ENCODE results near the gene SLC12A4. TPM values are rescaled to one million over a fixed set of nuclear protein-coding genes. Genes with fewer than 3 reads are reported as not detected.
A peak's percentile ranks its signal among the peaks of the same experiment; 100 is the strongest.
"Not testable (repeated sequence)": the region's sequence is repeated elsewhere in the genome, so short reads cannot be mapped to it uniquely, and the experiment has no call there.

The SLC12A4 gene
- total RNA-seq (10 to 100 TPM; 15.1 to 17.7 TPM), total RNA-seq (6.4 to 47.6 (median 28.4) reads per million in 172 experiments)
- polyA plus RNA-seq (2013, experiment 1 of 2), result 9.1 TPM
- polyA plus RNA-seq (2013, experiment 2 of 2), result 15.6 TPM

DNA sequence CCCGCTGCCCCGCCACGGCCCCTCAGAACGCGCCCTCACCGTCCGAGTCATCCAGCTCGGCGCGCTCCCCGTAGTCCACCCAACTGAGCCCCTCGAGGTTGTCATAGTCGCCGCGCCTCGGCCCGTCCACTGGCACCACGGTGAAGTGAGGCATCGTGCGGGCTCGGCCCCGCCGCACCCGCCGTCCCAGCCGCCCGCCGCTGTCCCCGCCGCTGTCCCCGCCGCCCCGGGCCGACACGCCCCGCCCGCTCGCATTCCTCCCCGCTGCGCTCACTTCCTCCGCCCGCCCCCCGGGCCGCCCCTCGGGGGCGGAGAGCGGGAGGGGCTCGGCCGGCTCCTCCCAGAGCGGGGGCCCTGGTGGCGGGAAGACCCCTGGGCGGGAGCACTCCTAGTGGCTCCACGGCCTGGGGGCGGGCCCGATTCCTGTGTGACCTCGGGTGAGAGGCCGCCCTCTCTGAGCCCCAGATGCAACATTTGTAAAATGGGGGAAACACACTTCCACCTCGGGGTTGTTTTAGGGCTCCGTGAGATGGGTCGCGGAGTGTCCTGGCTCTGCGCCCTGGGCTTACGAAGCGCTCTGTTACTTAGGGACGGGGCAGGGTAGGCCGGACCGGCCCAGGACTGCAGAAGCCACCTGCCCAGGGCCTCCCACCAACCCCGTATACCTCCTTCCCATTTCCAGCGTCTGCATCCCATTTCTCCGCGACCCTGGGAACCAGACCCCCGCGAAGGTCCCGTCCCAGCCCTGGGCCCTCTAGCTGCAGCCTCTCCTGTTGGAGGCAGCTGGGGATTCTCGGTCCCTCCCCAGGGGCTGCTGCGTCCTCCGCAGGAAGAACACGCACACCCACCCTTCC, at the start of gene SLC12A4:
Gene SLC12A4 (minus strand): TSS at position 238 of the 854 bp plus-strand sequence. CDS start 84 bp downstream, at position 154.
- Histone ChIP-seq H3K4me1 (ENCODE audit: insufficient read depth, low read length) (peaks cover 25% of the 10 kb centered on the region), H3K27me3 (ENCODE audit: control insufficient read depth in 1 of 2, insufficient read depth in 2 of 2, low read length in 2 of 2) (no peaks in the 10 kb centered on the region), H3K9me3 (ENCODE audit: control insufficient read depth in 1 of 2, insufficient read depth in 1 of 2, low read length in 2 of 2) (no peaks in the 10 kb centered on the region), H3K4me3 (ENCODE audit: low read length) (peak within 1 kb of the TSS; percentile 66), H3K27ac (ENCODE audit: low read depth in 1 of 2, low read length in 2 of 2) (peak within 1 kb of the TSS in 1 of 2 donors; percentile 59), H3K36me3 (ENCODE audit: insufficient read depth, low read length) (no peaks in the 10 kb centered on the region)
- Mint-ChIP-seq H3K4me3 (peak within 1 kb of the TSS; percentile 98), H3K4me1 (ENCODE audit: low read depth) (peaks cover 24% of the 10 kb centered on the region), H3K27me3 (no peaks in the 10 kb centered on the region), H3K9me3 (no peaks in the 10 kb centered on the region), H3K27ac (peak within 1 kb of the TSS; percentile 83), H3K36me3 (ENCODE audit: low read depth) (peaks cover 5% of the 10 kb centered on the region)
- DNase-seq (peak; percentile 61 to 93 (median 79)), ATAC-seq (ENCODE audit: poor library complexity) (peak; percentile 85)
- CTCF ChIA-PET, result interaction anchor here (0.8 to 1.3 kb wide), 5 partner anchors 26 to 152 kb away, joined by 3 to 4 read pairs (median 3); partner anchors contain the start of genes DDX28 and DUS2
- TF ChIP-seq CTCF (IDR thresholded peaks at IDR 0.05), result no peak
- intact Hi-C loops (cut with DNase I, micrococcal nuclease), result loop anchor here (1.0 to 2.0 kb wide), 4 partner anchors 14 to 32 kb away; partner anchors contain the start of gene PSMB10 (in 2 of the 2)
- POLR2A ChIA-PET, result interaction anchor here (0.8 to 4.9 kb wide), 9 partner anchors 14 to 116 kb away, joined by 3 to 36 read pairs (median 3); partner anchors contain the start of genes CTRL, EDC4, NFATC3 and PSMB10

- H3K36me3 ChIP-seq (ENCODE audit: insufficient read depth, low read length), result no peaks in the 10 kb centered on the region
- TF ChIP-seq CTCF (IDR thresholded peaks at IDR 0.05), result no peak
- POLR2A ChIA-PET, result interaction anchor here (0.9 to 2.1 kb wide), 3 partner anchors 10 to 80 kb away, joined by 3 to 8 read pairs (median 5); partner anchors contain the start of gene DPEP2
- no peak within 1 kb of the TSS for H3K4me3 ChIP-seq (ENCODE audit: low read length)
- no peak within 1 kb of the TSS for H3K27ac ChIP-seq (ENCODE audit: low read depth in 1 of 2, low read length in 2 of 2)
- peaks cover 5% of the 10 kb centered on the region for H3K36me3 Mint-ChIP-seq (ENCODE audit: low read depth)
- no peaks in the 10 kb centered on the region for H3K9me3 Mint-ChIP-seq
- no peaks in the 10 kb centered on the region for H3K9me3 ChIP-seq (ENCODE audit: control insufficient read depth in 1 of 2, insufficient read depth in 1 of 2, low read length in 2 of 2)
- CTCF ChIA-PET, result no interaction called here
- H3K4me1 Mint-ChIP-seq (ENCODE audit: low read depth), result peaks cover 7% of the 10 kb centered on the region
- H3K4me1 ChIP-seq (ENCODE audit: insufficient read depth, low read length), result peaks cover 6% of the 10 kb centered on the region
- no peak within 1 kb of the TSS for H3K27ac Mint-ChIP-seq
- ATAC-seq (ENCODE audit: poor library complexity) (no peak), DNase-seq (no peak)
- no peaks in the 10 kb centered on the region for H3K27me3 Mint-ChIP-seq
- no peaks in the 10 kb centered on the region for H3K27me3 ChIP-seq (ENCODE audit: control insufficient read depth in 1 of 2, insufficient read depth in 2 of 2, low read length in 2 of 2)
- intact Hi-C loops (cut with DNase I, micrococcal nuclease), result no loop called here
- H3K4me3 Mint-ChIP-seq, result no peak within 1 kb of the TSS
These were observed 47.2 kb upstream of the SLC12A4 start, which contains the start of gene DPEP2NB for GRCh38 chr16:68015681-68016080. DPEP2NB (minus strand) TSS chr16:68015911; CDS start chr16:68015770, 141 bp downstream.

DNA sequence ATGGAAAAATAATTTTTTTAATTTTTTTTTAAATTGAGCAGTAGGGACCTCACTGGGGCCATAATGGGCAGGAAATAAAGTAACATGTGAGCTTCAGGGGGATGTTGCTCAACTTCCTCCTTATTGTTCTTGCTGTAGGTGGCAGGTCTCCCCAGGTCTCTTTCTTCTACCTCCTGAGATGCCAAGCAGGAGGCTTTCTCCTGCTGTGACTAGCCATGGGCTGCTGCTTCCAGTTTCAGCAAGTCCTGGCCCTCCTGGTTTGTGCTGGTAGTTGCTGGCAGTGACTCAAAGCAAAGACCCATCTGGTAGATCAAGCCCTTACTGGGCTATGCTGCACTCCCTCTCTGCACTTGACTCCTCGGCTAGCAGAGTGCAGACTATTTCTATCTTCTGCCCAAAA, 45.0 kb upstream of the SLC12A4 start:
- POLR2A ChIA-PET, result interaction anchor here (0.9 kb wide), 1 partner anchor 13 kb away, joined by 6 read pairs; no protein-coding TSS in a partner anchor
- H3K27ac Mint-ChIP-seq, result no peak overlapping the region
- no peaks in the 10 kb centered on the region for H3K27me3 ChIP-seq (ENCODE audit: control insufficient read depth in 1 of 2, insufficient read depth in 2 of 2, low read length in 2 of 2)
- CTCF ChIA-PET, result interaction anchor here (1.2 kb wide), 1 partner anchor 80 kb away, joined by 3 read pairs; no protein-coding TSS in a partner anchor
- no peak overlapping the region for H3K4me3 ChIP-seq (ENCODE audit: low read length)
- ATAC-seq (ENCODE audit: poor library complexity) (no peak), DNase-seq (no peak)
- H3K4me3 Mint-ChIP-seq, result no peak overlapping the region
- H3K9me3 ChIP-seq (ENCODE audit: control insufficient read depth in 1 of 2, insufficient read depth in 1 of 2, low read length in 2 of 2), result no peaks in the 10 kb centered on the region
- H3K9me3 Mint-ChIP-seq, result no peaks in the 10 kb centered on the region
- H3K36me3 Mint-ChIP-seq (ENCODE audit: low read depth), result no peaks in the 10 kb centered on the region
- H3K27ac ChIP-seq (ENCODE audit: low read depth in 1 of 2, low read length in 2 of 2), result no peak overlapping the region
- H3K36me3 ChIP-seq (ENCODE audit: insufficient read depth, low read length), result no peaks in the 10 kb centered on the region
- H3K4me1 Mint-ChIP-seq (ENCODE audit: low read depth), result peaks cover 19% of the 10 kb centered on the region
- peaks cover 10% of the 10 kb centered on the region for H3K4me1 ChIP-seq (ENCODE audit: insufficient read depth, low read length)
- no peaks in the 10 kb centered on the region for H3K27me3 Mint-ChIP-seq
- intact Hi-C loops (cut with DNase I, micrococcal nuclease), result no loop called here
- TF ChIP-seq CTCF (IDR thresholded peaks at IDR 0.05), result no peak

- H3K9me3 ChIP-seq (ENCODE audit: control insufficient read depth in 1 of 2, insufficient read depth in 1 of 2, low read length in 2 of 2); H3K4me3 ChIP-seq (ENCODE audit: low read length); CTCF ChIA-PET; H3K36me3 Mint-ChIP-seq (ENCODE audit: low read depth); H3K27me3 ChIP-seq (ENCODE audit: control insufficient read depth in 1 of 2, insufficient read depth in 2 of 2, low read length in 2 of 2); H3K9me3 Mint-ChIP-seq; ATAC-seq (ENCODE audit: poor library complexity); H3K27me3 Mint-ChIP-seq; POLR2A ChIA-PET; H3K27ac ChIP-seq (ENCODE audit: low read depth in 1 of 2, low read length in 2 of 2); H3K4me3 Mint-ChIP-seq; DNase-seq; intact Hi-C loops (cut with DNase I, micrococcal nuclease); H3K36me3 ChIP-seq (ENCODE audit: insufficient read depth, low read length): not testable (repeated sequence)
- Mint-ChIP-seq H3K27ac (peak overlapping the region; percentile 71), H3K4me1 (ENCODE audit: low read depth) (peaks cover 36% of the 10 kb centered on the region)
- H3K4me1 ChIP-seq (ENCODE audit: insufficient read depth, low read length), result peaks cover 35% of the 10 kb centered on the region
These were observed 41.4 kb upstream of the SLC12A4 start for GRCh38 chr16:68009872-68010271.
